ENCODE results near the gene RHOF. TPM values are rescaled to one million over a fixed set of nuclear protein-coding genes. Genes with fewer than 3 reads are reported as not detected.

RHOF gene
- polyA plus RNA-seq, 1 of the 3 experiments (the other 2 are of a cell fraction) = 5.0 TPM

GRCh38 chr12:121805171-121806008, 11.9 kb upstream of the RHOF start:
- H3K27ac ChIP-seq (ENCODE audit: low read depth in 2 of 2, low read length in 1 of 2) = peak overlapping the region; percentile 72 to 98; a peak in 3 of 4 replicates
- H2AFZ ChIP-seq (ENCODE audit: low read depth) = no peak overlapping the region
- POLR2A ChIA-PET = interaction anchor here (4.0 kb wide), 1 partner anchor 10 kb away, joined by 22 read pairs; the partner anchor contains the start of gene RHOF

GRCh38 chr12:121804417-121805111, 11.1 kb upstream of the RHOF start:
- Histone ChIP-seq H3K36me3 (replicated peaks in 1 of 2; ENCODE audit: control insufficient read depth in 1 of 2, insufficient read depth in 2 of 2, low read length in 1 of 2) (peaks cover 16 to 20% of the 10 kb centered on the region in 2 experiments), H3K4me2 (peak overlapping the region; percentile 89), H2AFZ (ENCODE audit: low read depth) (0 out of 2 replicates have a peak overlapping the region, but pooled peaks have one; percentile 6), H3K27me3 (ENCODE audit: insufficient read depth) (no peaks in the 10 kb centered on the region), H3K9me3 (no peaks in the 10 kb centered on the region), H3K4me1 (ENCODE audit: control insufficient read depth in 1 of 2, insufficient read depth in 2 of 2, low read depth in 1 of 2, low read length in 1 of 2) (peaks cover 7 to 16% of the 10 kb centered on the region in 2 experiments; a peak in 1 of 4 replicates), H3K4me3 (ENCODE audit: low read depth in 2 of 2, low read length in 1 of 2) (peak overlapping the region; percentile 73 to 91), H3F3A (replicated peaks; ENCODE audit: insufficient read depth) (peaks cover 25% of the 10 kb centered on the region), H4K20me1 (ENCODE audit: insufficient read depth) (peaks cover 8% of the 10 kb centered on the region), H3K9ac (peak overlapping the region; percentile 93), H3K9me2 (no peaks in the 10 kb centered on the region), H3K27ac (ENCODE audit: low read depth in 2 of 2, low read length in 1 of 2) (peak overlapping the region; percentile 72 to 98), H3K79me2 (ENCODE audit: insufficient read depth) (peaks cover 72% of the 10 kb centered on the region)
- ChIA-PET CTCF (interaction anchor here (0.6 to 18.3 kb wide), 4 partner anchors 8 to 1170 kb away, joined by 3 to 675 read pairs (median 8); partner anchors contain the start of gene RHOF), POLR2A (interaction anchor here (1.8 to 4.0 kb wide), 2 partner anchors 10 kb away, joined by 10 to 22 read pairs; partner anchors contain the start of gene RHOF)
- DNase-seq = peak; percentile 61
- TF ChIP-seq TAF1 (IDR thresholded peaks at IDR 0.05; ENCODE audit: borderline replicate concordance, low read depth, low read length) (0 out of 2 replicates have a peak, but pooled peaks have one; percentile 28), SIN3A (IDR thresholded peaks at IDR 0.05; ENCODE audit: borderline replicate concordance, low read depth, low read length) (no peak), EP300 (IDR thresholded peaks at IDR 0.05; ENCODE audit: borderline replicate concordance in 1 of 2, low read depth in 1 of 2, low read length in 1 of 2) (0 out of 4 replicates have a peak, but pooled peaks of 1 of the 2 experiments have one; percentile 8)
- WGBS (ENCODE audit: low lambda C conversion rate) = 0% methylated on average over 11 of the region's 63 CpGs

More at GRCh38 chr12:121805171-121806008, 11.9 kb upstream of the RHOF start:
- Histone ChIP-seq H3K27me3 (ENCODE audit: insufficient read depth) (no peaks in the 10 kb centered on the region), H3K4me1 (ENCODE audit: control insufficient read depth in 1 of 2, insufficient read depth in 2 of 2, low read depth in 1 of 2, low read length in 1 of 2) (peaks cover 7 to 16% of the 10 kb centered on the region in 2 experiments; a peak in 1 of 4 replicates), H3K9ac (peak overlapping the region; percentile 93), H4K20me1 (ENCODE audit: insufficient read depth) (peaks cover 11% of the 10 kb centered on the region), H3K9me3 (no peaks in the 10 kb centered on the region), H3F3A (replicated peaks; ENCODE audit: insufficient read depth) (peaks cover 22% of the 10 kb centered on the region), H3K4me3 (ENCODE audit: low read depth in 2 of 2, low read length in 1 of 2) (peak overlapping the region; percentile 73 to 91), H3K36me3 (replicated peaks in 1 of 2; ENCODE audit: control insufficient read depth in 1 of 2, insufficient read depth in 2 of 2, low read length in 1 of 2) (peaks cover 16 to 29% of the 10 kb centered on the region in 2 experiments), H3K79me2 (ENCODE audit: insufficient read depth) (peaks cover 80% of the 10 kb centered on the region), H3K9me2 (no peaks in the 10 kb centered on the region), H3K4me2 (peak overlapping the region; percentile 89)
- TF ChIP-seq NFIC (IDR thresholded peaks at IDR 0.05; ENCODE audit: borderline replicate concordance) (no peak), MAX (IDR thresholded peaks at IDR 0.05; ENCODE audit: low read depth) (0 out of 2 replicates have a peak, but pooled peaks have one; percentile 24)
- WGBS (ENCODE audit: low lambda C conversion rate) = 2% methylated on average over 44 of the region's 45 CpGs
- peak; percentile 48 for DNase-seq
- CTCF ChIA-PET = interaction anchor here (0.6 to 18.3 kb wide), 5 partner anchors 10 to 500 kb away, joined by 3 to 675 read pairs (median 4); partner anchors contain the start of gene RHOF

Data from SK-N-SH (cell line).